Stimulated activated CD4-positive, alpha-beta T cell treated with anti-CD3 and anti-CD28 coated beads, Interleukin-12 subunit alpha, Interleukin-12 subunit beta, amount 100 ng/mL, for 24 hours (primary cell): ENCODE measurements around the gene EIF4G3.
"Not testable (repeated sequence)": the region's sequence is repeated elsewhere in the genome, so short reads cannot be mapped to it uniquely, and the experiment has no call there.

Experiments
- DNase-seq, 2 experiments: peaks; one replicate each; pipeline ENCODE4 v3.0.0-alpha.2; 2020; ENCODE audit warnings: low read depth in 2 of 2

EIF4G3 gene

DNA sequence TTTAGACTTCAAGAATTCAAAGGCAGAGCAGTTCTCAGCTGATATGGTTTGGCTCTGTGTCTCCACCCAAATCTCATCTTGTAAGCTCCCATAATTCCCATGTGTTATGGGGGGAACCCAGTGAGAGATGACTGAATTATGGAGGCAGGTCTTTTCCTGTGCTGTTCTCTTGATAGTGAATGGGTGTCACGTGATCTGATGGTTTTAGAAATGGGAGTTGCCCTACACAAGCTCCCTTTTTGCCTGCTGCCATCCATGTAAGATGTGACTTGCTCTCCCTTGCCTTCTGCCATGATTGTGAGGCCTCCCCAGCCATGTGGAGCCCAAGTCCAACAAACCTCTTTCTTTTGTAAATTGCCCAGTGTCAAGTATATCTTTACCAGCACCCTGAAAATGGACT is 146.5 kb downstream of the EIF4G3 start:
- no peak for DNase-seq

DNA sequence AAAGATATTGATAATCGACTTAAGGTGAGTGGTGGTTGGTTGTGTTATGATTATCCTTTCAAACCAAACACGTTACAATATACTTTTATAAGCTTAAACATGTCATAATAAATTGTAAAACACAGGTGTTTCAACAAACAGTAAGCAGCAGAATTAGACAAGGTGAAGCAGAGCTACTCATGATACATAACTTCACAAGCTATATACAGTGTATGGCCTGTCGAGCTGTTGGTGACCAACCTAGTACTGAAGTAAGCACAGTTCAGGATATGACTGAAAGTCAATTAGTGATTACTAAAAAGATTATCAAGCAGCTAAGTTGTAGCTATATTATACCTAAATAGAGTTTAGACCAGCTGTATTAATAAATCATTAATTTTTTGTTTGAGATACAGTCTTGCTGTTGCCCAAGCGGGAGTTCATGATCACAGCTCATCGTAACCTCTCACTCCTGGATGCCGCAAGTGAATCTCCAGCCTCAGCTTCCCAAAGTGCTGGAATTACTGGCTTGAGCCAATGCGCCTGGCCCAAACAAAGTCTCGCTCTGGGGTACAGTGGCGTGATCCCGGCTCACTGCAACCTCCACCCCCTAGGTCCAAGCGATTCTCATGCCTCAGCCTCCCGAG is 148.1 kb downstream of the EIF4G3 start:
- no peak for DNase-seq

- DNase-seq: no peak
These were observed 148.9 kb downstream of the EIF4G3 start for GRCh38 chr1:21027805-21028204.

- no peak for DNase-seq
These were observed 151.8 kb downstream of the EIF4G3 start for GRCh38 chr1:21024918-21025317.

DNA sequence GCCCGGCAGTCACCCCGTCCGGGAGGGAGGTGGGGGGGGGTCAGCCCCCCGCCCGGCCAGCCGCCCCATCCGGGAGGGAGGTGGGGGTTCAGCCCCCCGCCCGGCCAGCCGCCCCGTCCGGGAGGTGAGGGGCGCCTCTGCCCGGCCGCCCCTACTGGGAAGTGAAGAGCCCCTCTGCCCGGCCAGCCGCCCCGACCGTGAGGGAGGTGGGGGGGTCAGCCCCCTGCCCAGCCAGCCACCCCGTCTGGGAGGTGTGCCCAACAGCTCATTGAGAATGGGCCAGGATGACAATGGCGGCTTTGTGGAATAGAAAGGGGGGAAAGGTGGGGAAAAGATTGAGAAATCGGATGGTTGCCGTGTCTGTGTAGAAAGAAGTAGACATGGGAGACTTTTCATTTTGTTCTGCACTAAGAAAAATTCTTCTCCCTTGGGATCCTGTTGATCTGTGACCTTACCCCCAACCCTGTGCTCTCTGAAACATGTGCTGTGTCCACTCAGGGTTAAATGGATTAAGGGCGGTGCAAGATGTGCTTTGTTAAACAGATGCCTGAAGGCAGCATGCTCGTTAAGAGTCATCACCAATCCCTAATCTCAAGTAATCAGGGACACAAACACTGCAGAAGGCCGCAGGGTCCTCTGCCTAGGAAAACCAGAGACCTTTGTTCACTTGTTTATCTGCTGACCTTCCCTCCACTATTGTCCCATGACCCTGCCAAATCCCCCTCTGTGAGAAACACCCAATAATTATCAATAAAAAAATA is 152.4 kb downstream of the EIF4G3 start:
- DNase-seq: not testable (repeated sequence)

GRCh38 chr1:21022279-21023040 is 154.2 kb downstream of the EIF4G3 start:
- peak in 1 of 2 experiments; percentile 8 for DNase-seq

GRCh38 chr1:21021311-21021710 is 155.4 kb downstream of the EIF4G3 start:
- DNase-seq: no peak

GRCh38 chr1:21020151-21020550 is 156.5 kb downstream of the EIF4G3 start:
- no peak for DNase-seq

GRCh38 chr1:21018673-21019072 is 158.0 kb downstream of the EIF4G3 start:
- DNase-seq: no peak

DNA sequence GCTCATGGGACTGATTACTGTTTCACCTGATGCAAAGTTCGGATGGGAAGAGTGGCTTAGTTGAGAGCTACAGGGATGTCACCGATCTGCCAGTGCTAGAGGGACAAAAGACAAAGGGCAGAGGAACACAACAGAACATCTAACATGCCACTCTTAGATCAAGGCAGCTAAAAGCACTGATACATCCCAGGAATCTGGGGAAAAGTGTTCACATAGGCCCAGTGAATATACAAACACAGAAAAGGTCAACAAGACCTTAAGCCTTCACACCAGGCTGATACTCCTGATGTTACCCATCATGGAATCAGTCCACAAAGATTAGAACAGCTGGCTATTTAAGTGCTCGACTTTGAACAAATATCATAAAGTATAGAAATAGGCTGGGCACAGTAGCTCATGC is 163.2 kb downstream of the EIF4G3 start:
- DNase-seq: no peak

- DNase-seq: no peak
These were observed 163.8 kb downstream of the EIF4G3 start for GRCh38 chr1:21012937-21013336.

DNA sequence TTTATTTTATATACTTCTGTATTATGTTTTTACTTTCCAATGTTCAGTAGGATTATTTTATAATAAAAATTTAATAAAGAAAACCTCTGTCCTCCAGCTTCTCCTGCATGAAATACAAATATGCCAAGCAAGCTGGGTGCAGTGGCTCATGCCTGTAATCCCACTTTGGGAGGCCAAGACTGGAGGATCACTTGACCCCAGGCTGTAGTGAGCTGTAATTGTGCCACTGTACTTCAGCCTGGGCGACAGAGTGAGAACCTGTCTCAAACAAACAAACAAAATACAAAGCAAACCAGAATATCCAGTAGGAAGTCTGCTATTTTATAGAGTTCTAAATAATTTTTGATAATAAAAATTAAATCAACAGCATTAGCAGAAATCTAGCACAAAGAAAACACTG is 168.8 kb downstream of the EIF4G3 start:
- DNase-seq: no peak

DNA sequence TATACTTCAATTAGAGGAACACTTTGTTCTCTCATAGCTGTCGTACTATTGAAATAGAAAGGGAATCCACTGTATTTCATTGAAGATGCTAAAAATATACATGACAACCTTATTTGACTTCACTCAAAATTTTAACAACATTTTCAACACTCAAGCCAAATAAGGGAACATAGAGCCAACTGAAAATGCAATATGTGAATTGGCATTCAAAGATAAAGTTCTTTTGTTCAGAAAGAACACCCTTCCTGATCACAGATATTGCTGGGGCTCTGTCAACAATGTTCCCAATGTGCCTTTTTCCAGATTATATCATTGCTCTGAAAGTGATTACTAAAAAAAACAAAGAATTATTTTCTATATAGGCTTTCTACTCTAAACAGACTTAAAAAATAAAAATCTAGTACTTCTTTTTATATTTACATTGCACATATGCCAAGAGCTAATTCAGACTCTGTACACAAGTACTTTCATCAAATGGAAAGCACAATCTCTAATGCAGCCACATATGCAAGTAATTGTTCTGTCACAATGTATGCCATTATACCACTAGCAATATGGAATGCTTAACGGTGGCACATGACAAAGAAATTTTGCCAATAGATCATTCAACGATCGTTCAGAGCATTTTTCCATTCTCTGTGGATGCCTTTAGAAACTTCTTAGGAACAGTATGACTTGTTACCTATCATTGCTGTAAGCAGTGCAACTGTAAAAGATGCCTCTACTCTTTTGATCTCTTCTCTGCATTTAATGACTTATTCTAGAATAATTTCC is 171.0 kb downstream of the EIF4G3 start:
- DNase-seq: no peak

GRCh38 chr1:21003281-21004045 is 173.2 kb downstream of the EIF4G3 start:
- DNase-seq: no peak

- DNase-seq: no peak
These were observed 175.7 kb downstream of the EIF4G3 start for GRCh38 chr1:21001042-21001441.

DNA sequence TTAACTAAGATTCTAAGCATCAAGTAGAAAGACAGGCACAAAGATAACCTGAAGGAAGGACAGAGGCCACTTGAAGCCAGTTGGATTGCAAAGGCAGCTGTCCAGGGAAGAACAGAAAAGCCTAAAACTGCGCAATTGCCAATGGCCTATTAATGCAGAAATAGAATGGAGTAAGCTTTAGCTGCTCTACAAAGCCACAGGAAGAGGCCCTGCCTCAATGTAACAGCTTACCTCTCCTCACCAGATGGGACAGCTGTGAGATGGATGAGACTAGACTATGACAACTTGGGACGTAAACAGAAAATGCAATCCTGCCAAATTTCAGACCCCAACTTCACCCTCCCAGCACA is 176.5 kb downstream of the EIF4G3 start:
- DNase-seq: no peak

DNA sequence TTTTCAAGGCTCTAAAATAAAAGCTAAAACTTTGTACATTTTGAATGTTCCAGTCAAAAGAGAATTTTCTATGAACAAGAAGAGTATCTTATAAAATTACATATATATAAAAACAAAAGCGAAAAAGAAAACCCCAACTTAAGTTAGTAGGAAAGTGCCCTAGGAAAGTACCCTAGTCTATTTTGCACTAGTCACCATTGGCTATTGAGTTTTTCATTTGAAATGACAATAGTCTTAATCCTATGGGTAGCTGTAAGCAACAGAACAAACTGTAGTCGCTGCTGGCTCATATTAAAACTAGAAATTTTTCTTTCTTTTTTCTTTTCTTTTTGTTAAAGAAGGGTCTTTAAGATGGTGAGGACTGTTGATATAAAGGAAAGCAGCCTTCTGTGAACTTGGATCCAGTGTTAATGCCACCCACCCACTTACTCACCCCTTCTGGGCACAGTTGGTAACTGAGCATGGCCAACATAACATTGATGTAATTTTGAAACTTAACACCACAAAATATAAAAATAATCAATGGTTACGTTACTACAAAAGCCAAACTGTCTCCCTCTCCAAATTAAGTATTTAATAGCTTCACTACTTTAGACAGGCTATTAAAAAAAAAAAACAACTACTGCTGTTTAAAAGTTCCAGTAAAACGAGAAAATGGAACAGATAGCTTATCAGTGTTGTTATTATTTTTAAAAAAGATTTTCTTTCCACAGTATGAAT is 177.0 kb downstream of the EIF4G3 start:
- DNase-seq: no peak

DNA sequence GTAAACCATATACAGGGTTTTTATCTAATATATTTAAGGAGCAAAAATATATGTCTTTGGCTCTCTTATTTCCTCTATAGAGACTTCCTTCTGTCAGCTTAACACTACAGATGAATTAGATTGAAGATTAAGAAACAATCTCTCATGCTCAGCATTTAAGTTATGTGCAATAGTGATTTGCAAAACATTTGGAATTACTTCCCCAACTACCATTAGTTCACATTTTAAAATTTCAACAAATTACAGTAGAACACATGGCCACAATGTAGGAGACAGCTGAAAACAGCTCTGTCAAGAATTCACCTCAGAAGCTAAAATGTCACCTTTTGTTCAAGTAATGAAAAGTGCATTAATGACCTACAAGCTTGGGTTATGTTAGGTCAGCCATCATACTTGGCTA is 177.9 kb downstream of the EIF4G3 start:
- DNase-seq: no peak

- DNase-seq: no peak
These were observed 179.0 kb downstream of the EIF4G3 start for GRCh38 chr1:20997602-20998224.

GRCh38 chr1:20996554-20996953 is 180.1 kb downstream of the EIF4G3 start:
- no peak for DNase-seq
